Osteocyte (in vitro differentiated cells): ENCODE measurements around the gene LRRC23. TPM values are rescaled to one million over a fixed set of nuclear protein-coding genes. Genes with fewer than 3 reads are reported as not detected.

Source experiments
- DNase-seq: peaks from one replicate; pipeline ENCODE4 v3.0.0; 2021; ENCODE audit warnings: mixed read lengths; ENCODE audit not compliant: unreplicated experiment; ENCODE audit errors: extremely low spot score
- H3K27ac Mint-ChIP-seq: one replicate; pipeline ENCODE4 v1.8.0; 2021; ENCODE audit warnings: mild to moderate bottlenecking, mixed read lengths; ENCODE audit not compliant: unreplicated experiment
- H3K27me3 Mint-ChIP-seq: one replicate; pipeline ENCODE4 v1.8.0; 2021; ENCODE audit warnings: mixed read lengths; ENCODE audit not compliant: unreplicated experiment
- H3K36me3 Mint-ChIP-seq: one replicate; pipeline ENCODE4 v1.8.0; 2021; ENCODE audit warnings: mixed read lengths; ENCODE audit not compliant: unreplicated experiment
- H3K4me1 Mint-ChIP-seq: one replicate; pipeline ENCODE4 v1.8.0; 2021; ENCODE audit warnings: mixed read lengths; ENCODE audit not compliant: unreplicated experiment
- H3K4me3 Mint-ChIP-seq: one replicate; pipeline ENCODE4 v1.8.0; 2021; ENCODE audit warnings: mild to moderate bottlenecking, moderate library complexity, mixed read lengths; ENCODE audit not compliant: unreplicated experiment
- H3K9me3 Mint-ChIP-seq: one replicate; pipeline ENCODE4 v1.8.0; 2021; ENCODE audit warnings: mixed read lengths; ENCODE audit not compliant: unreplicated experiment
- CTCF ChIP-seq: fragments of 200-600 bp; sonication (generic); IDR thresholded peaks from 2 replicates; pipeline ENCODE4 v1.5.0; 2021; ENCODE audit warnings: antibody characterized with exemption, mild to moderate bottlenecking, moderate library complexity
- total RNA-seq: library from RNA; stranded (reverse); gene quantifications from 2 replicates; pipeline ENCODE4 v1.2.1, GENCODE V29; 2021

Gene LRRC23
- total RNA-seq, 1 donor from 2014 or later, result 11.3 TPM

- H3K27me3 Mint-ChIP-seq, result no peaks in the 10 kb centered on the region
- H3K36me3 Mint-ChIP-seq, result peaks cover 32% of the 10 kb centered on the region
- H3K4me3 Mint-ChIP-seq, result peak overlapping the region; percentile 78
- H3K9me3 Mint-ChIP-seq, result no peaks in the 10 kb centered on the region
- peak; percentile 93 for TF ChIP-seq CTCF
- DNase-seq, result peak; percentile 97
- H3K4me1 Mint-ChIP-seq, result peaks cover 45% of the 10 kb centered on the region
- H3K27ac Mint-ChIP-seq, result peak overlapping the region; percentile 82
Measured at GRCh38 chr12:6937481-6938352, 33.1 kb downstream of the LRRC23 start.

GRCh38 chr12:6938353-6939190, 34.0 kb downstream of the LRRC23 start:
- Mint-ChIP-seq H3K27ac (peak overlapping the region; percentile 82), H3K4me3 (peak overlapping the region; percentile 78), H3K9me3 (no peaks in the 10 kb centered on the region), H3K4me1 (peaks cover 48% of the 10 kb centered on the region), H3K36me3 (peaks cover 30% of the 10 kb centered on the region), H3K27me3 (no peaks in the 10 kb centered on the region)
- DNase-seq, result no peak
- no peak for TF ChIP-seq CTCF

GRCh38 chr12:6939191-6939540, 34.5 kb downstream of the LRRC23 start:
- no peak for DNase-seq
- peaks cover 45% of the 10 kb centered on the region for H3K4me1 Mint-ChIP-seq

GRCh38 chr12:6941267-6941666, 36.6 kb downstream of the LRRC23 start:
- Mint-ChIP-seq H3K27ac (peak overlapping the region; percentile 73), H3K36me3 (peaks cover 6% of the 10 kb centered on the region), H3K27me3 (no peaks in the 10 kb centered on the region), H3K4me3 (no peak overlapping the region), H3K9me3 (no peaks in the 10 kb centered on the region), H3K4me1 (peaks cover 42% of the 10 kb centered on the region)
- DNase-seq, result no peak
- TF ChIP-seq CTCF, result no peak

More at GRCh38 chr12:6939191-6939540, 34.5 kb downstream of the LRRC23 start:
- peak overlapping the region; percentile 51 for H3K4me3 Mint-ChIP-seq
- H3K36me3 Mint-ChIP-seq, result peaks cover 24% of the 10 kb centered on the region
- no peaks in the 10 kb centered on the region for H3K9me3 Mint-ChIP-seq
- H3K27ac Mint-ChIP-seq, result peak overlapping the region; percentile 50
- no peak for TF ChIP-seq CTCF
- H3K27me3 Mint-ChIP-seq, result no peaks in the 10 kb centered on the region

GRCh38 chr12:6941782-6942181, 37.2 kb downstream of the LRRC23 start:
- no peak overlapping the region for H3K4me3 Mint-ChIP-seq
- no peak overlapping the region for H3K27ac Mint-ChIP-seq
- H3K9me3 Mint-ChIP-seq, result no peaks in the 10 kb centered on the region
- DNase-seq, result no peak
- no peaks in the 10 kb centered on the region for H3K27me3 Mint-ChIP-seq
- no peak for TF ChIP-seq CTCF
- H3K36me3 Mint-ChIP-seq, result peaks cover 5% of the 10 kb centered on the region
- peaks cover 39% of the 10 kb centered on the region for H3K4me1 Mint-ChIP-seq
